GM12874 (cell line): ENCODE data around the gene TSSK2.

Source experiments
- TF ChIP-seq, protein P1 (sequence below): IDR thresholded peaks from 2 replicates; pipeline ENCODE4 v1.5.1; 2011; ENCODE audit warnings: low read depth, mild to moderate bottlenecking, control low read depth, low read length, moderate library complexity; ENCODE audit not compliant: insufficient read depth

The TSSK2 gene

GRCh38 chr22:19098157-19098556 is 33.0 kb upstream of the TSSK2 start:
- TF ChIP-seq, protein P1, sequence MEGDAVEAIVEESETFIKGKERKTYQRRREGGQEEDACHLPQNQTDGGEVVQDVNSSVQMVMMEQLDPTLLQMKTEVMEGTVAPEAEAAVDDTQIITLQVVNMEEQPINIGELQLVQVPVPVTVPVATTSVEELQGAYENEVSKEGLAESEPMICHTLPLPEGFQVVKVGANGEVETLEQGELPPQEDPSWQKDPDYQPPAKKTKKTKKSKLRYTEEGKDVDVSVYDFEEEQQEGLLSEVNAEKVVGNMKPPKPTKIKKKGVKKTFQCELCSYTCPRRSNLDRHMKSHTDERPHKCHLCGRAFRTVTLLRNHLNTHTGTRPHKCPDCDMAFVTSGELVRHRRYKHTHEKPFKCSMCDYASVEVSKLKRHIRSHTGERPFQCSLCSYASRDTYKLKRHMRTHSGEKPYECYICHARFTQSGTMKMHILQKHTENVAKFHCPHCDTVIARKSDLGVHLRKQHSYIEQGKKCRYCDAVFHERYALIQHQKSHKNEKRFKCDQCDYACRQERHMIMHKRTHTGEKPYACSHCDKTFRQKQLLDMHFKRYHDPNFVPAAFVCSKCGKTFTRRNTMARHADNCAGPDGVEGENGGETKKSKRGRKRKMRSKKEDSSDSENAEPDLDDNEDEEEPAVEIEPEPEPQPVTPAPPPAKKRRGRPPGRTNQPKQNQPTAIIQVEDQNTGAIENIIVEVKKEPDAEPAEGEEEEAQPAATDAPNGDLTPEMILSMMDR = no peak

- TF ChIP-seq, protein P1 = no peak
These were observed 27.0 kb upstream of the TSSK2 start for GRCh38 chr22:19103880-19104821.

GRCh38 chr22:19105456-19105855 is 25.7 kb upstream of the TSSK2 start:
- TF ChIP-seq, protein P1 = no peak

GRCh38 chr22:19105867-19106802 is 25.0 kb upstream of the TSSK2 start:
- TF ChIP-seq, protein P1 = peak; percentile 58

- TF ChIP-seq, protein P1 = no peak
These were observed 24.0 kb upstream of the TSSK2 start for GRCh38 chr22:19106886-19107729.

DNA sequence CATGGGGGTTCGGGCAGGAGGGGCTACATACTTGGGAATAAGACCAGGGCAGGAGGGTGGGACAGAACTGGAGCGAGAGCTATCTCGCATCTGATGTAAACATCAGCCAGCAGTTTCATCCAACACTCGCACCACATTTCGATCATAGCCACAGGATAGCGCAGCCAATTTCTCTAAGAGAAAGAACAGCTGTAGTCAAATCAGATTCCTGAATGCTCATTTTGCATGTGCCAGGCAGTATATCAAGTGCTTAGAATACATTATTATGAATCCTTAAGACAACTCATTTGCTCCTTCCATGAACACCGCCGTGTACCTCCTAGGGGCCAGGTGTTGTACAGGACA is 23.4 kb upstream of the TSSK2 start:
- TF ChIP-seq, protein P1 = no peak
